ENCODE results near the gene C18orf32.
A peak's percentile ranks its signal among the peaks of the same experiment; 100 is the strongest.
"Not testable (repeated sequence)": the region's sequence is repeated elsewhere in the genome, so short reads cannot be mapped to it uniquely, and the experiment has no call there.

The C18orf32 gene

DNA sequence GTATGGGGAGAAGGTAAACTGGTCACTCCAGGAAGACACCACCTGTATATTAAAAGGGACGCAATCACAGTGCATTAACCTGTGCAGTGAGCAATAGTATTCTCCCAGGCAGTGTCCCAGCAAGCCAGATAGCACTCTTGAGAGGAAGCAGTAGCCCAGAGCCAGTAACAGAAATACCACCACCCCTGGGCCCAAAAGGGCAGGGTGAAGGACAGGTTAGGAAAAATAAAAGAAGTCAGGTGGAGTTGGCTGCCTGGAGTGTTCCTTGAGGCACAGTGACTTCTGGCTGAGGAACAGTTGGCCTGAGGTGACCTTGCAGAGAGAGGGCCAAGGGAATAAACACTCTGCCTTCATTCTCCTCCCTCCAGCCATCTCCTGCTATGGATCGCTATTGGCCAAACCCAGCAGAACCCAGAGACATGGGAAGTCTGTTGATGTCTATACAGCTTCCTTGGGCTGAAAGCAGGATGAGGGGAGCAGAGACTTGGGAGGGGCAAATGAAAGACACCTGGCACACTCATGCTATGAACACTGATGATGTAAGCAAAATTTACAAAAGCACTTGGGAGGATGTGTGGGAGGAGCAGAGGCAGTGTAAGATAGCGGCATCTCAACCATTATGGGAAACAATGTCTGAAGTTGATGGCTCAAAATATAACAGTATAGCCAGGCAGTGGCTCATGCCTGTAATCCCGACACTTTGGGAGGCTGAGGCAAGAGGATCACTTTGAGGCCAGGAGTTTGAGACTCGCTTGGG is 7.5 kb downstream of the C18orf32 start:
- no peak overlapping the region for H3K27ac ChIP-seq (ENCODE audit: low read length)
- H3K4me1 ChIP-seq (ENCODE audit: insufficient read depth, low read length) = peaks cover 3% of the 10 kb centered on the region; the same call in 1 of the 2 replicates
- H3K27me3 ChIP-seq (ENCODE audit: insufficient read depth, low read length, poor library complexity) = no peaks in the 10 kb centered on the region
- TF ChIP-seq, protein P1, sequence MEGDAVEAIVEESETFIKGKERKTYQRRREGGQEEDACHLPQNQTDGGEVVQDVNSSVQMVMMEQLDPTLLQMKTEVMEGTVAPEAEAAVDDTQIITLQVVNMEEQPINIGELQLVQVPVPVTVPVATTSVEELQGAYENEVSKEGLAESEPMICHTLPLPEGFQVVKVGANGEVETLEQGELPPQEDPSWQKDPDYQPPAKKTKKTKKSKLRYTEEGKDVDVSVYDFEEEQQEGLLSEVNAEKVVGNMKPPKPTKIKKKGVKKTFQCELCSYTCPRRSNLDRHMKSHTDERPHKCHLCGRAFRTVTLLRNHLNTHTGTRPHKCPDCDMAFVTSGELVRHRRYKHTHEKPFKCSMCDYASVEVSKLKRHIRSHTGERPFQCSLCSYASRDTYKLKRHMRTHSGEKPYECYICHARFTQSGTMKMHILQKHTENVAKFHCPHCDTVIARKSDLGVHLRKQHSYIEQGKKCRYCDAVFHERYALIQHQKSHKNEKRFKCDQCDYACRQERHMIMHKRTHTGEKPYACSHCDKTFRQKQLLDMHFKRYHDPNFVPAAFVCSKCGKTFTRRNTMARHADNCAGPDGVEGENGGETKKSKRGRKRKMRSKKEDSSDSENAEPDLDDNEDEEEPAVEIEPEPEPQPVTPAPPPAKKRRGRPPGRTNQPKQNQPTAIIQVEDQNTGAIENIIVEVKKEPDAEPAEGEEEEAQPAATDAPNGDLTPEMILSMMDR (IDR thresholded peaks at IDR 0.05; ENCODE audit: borderline replicate concordance, extremely low read depth, low read length, poor library complexity, severe bottlenecking) = no peak
- no peak for TF ChIP-seq EZH2 (IDR thresholded peaks at IDR 0.05; ENCODE audit: borderline replicate concordance, low read depth, low read length, severe bottlenecking)
- H3K4me3 ChIP-seq (ENCODE audit: low read depth in 1 of 2, low read length in 2 of 2) = no peak overlapping the region
- H4K20me1 ChIP-seq (ENCODE audit: insufficient read depth, low read length) = no peaks in the 10 kb centered on the region
- DNase-seq (no peak), ATAC-seq (ENCODE audit: insufficient read depth, low read depth) (no peak; the same call in 2 of the 3 replicates)
- H2AFZ ChIP-seq (ENCODE audit: low read depth, low read length) = no peak overlapping the region
- H3K4me2 ChIP-seq (ENCODE audit: insufficient read depth, low read length) = no peak overlapping the region
- peaks cover 17% of the 10 kb centered on the region for H3K79me2 ChIP-seq (ENCODE audit: insufficient read depth, low read length)
- no peak overlapping the region for H3K9ac ChIP-seq (ENCODE audit: low read depth, low read length)
- H3K9me3 ChIP-seq (ENCODE audit: insufficient read depth, low read length, severe bottlenecking) = no peaks in the 10 kb centered on the region
- peaks cover 44% of the 10 kb centered on the region for H3K36me3 ChIP-seq (ENCODE audit: insufficient read depth, low read length)

- Histone ChIP-seq H3K9me3 (ENCODE audit: insufficient read depth, low read length, severe bottlenecking) (no peaks in the 10 kb centered on the region), H3K36me3 (ENCODE audit: insufficient read depth, low read length) (peaks cover 26% of the 10 kb centered on the region), H3K4me2 (ENCODE audit: insufficient read depth, low read length) (no peak overlapping the region), H3K27ac (ENCODE audit: low read length) (no peak overlapping the region), H3K27me3 (ENCODE audit: insufficient read depth, low read length, poor library complexity) (no peaks in the 10 kb centered on the region), H4K20me1 (ENCODE audit: insufficient read depth, low read length) (no peaks in the 10 kb centered on the region), H2AFZ (ENCODE audit: low read depth, low read length) (no peak overlapping the region), H3K4me1 (ENCODE audit: insufficient read depth, low read length) (no peaks in the 10 kb centered on the region), H3K79me2 (ENCODE audit: insufficient read depth, low read length) (no peaks in the 10 kb centered on the region), H3K4me3 (ENCODE audit: low read depth in 1 of 2, low read length in 2 of 2) (no peak overlapping the region), H3K9ac (ENCODE audit: low read depth, low read length) (no peak overlapping the region)
- DNase-seq = no peak
- no peak for TF ChIP-seq EZH2 (IDR thresholded peaks at IDR 0.05; ENCODE audit: borderline replicate concordance, low read depth, low read length, severe bottlenecking)
- TF ChIP-seq, protein P1 (IDR thresholded peaks at IDR 0.05; ENCODE audit: borderline replicate concordance, extremely low read depth, low read length, poor library complexity, severe bottlenecking) = no peak
- 0 out of 3 replicates have a peak, but pooled peaks have one; percentile 17 for ATAC-seq (ENCODE audit: insufficient read depth, low read depth)
Observed at GRCh38 chr18:49476664-49477411, 10.2 kb downstream of the C18orf32 start.

DNA sequence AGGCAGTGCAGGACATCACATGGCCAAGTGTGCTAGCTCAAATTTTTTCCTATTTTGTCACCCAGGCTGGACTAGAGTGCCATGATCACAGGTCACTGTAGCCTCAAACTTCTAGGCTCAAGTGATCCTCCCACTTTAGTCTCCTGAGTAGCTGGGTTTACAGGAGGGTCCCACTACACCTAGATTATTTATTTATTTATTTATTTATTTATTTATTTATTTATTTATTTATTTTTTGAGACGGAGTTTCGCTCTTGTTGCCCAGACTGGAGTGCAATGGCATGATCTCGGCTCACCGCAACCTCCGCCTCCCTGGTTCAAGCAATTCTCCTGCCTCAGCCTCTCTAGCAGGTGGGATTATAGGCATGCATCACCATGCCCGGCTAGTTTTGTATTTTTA is 12.1 kb downstream of the C18orf32 start:
- H2AFZ ChIP-seq (ENCODE audit: low read depth, low read length); H3K27ac ChIP-seq (ENCODE audit: low read length); ATAC-seq (ENCODE audit: insufficient read depth, low read depth); H3K36me3 ChIP-seq (ENCODE audit: insufficient read depth, low read length); H3K27me3 ChIP-seq (ENCODE audit: insufficient read depth, low read length, poor library complexity); H3K4me1 ChIP-seq (ENCODE audit: insufficient read depth, low read length); H3K9ac ChIP-seq (ENCODE audit: low read depth, low read length); H3K79me2 ChIP-seq (ENCODE audit: insufficient read depth, low read length); H3K9me3 ChIP-seq (ENCODE audit: insufficient read depth, low read length, severe bottlenecking); H4K20me1 ChIP-seq (ENCODE audit: insufficient read depth, low read length); H3K4me2 ChIP-seq (ENCODE audit: insufficient read depth, low read length); H3K4me3 ChIP-seq (ENCODE audit: low read depth in 1 of 2, low read length in 2 of 2); DNase-seq: not testable (repeated sequence)

DNA sequence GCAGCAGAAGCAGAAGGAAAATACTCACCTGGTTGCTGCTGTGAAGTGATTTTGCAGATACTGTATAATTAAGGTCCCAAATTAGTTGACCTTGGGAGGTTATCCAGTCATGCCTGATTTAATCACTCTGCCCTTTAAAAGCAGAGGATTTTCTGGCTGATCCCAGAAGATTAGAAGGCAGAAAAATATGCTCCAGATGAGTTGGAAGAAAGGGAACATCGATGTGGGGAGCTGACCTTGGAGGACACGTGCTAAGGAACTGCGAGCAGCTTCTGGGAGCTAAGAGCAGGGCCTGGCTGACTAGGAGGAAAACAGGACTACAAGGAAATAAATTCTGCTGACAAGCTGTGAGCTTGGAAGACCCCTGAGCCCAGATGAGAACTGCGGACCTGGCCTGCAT is 13.3 kb downstream of the C18orf32 start:
- H3K27me3 ChIP-seq (ENCODE audit: insufficient read depth, low read length, poor library complexity) = no peaks in the 10 kb centered on the region
- H3K9ac ChIP-seq (ENCODE audit: low read depth, low read length) = no peak overlapping the region
- no peaks in the 10 kb centered on the region for H3K79me2 ChIP-seq (ENCODE audit: insufficient read depth, low read length)
- ATAC-seq (ENCODE audit: insufficient read depth, low read depth) = no peak
- DNase-seq = no peak
- no peak for TF ChIP-seq EZH2 (IDR thresholded peaks at IDR 0.05; ENCODE audit: borderline replicate concordance, low read depth, low read length, severe bottlenecking)
- TF ChIP-seq, protein P1 (IDR thresholded peaks at IDR 0.05; ENCODE audit: borderline replicate concordance, extremely low read depth, low read length, poor library complexity, severe bottlenecking) = no peak
- H3K4me3 ChIP-seq (ENCODE audit: low read depth in 1 of 2, low read length in 2 of 2) = no peak overlapping the region
- H3K4me2 ChIP-seq (ENCODE audit: insufficient read depth, low read length) = no peak overlapping the region
- H3K4me1 ChIP-seq (ENCODE audit: insufficient read depth, low read length) = no peaks in the 10 kb centered on the region
- H3K36me3 ChIP-seq (ENCODE audit: insufficient read depth, low read length) = no peaks in the 10 kb centered on the region
- H3K9me3 ChIP-seq (ENCODE audit: insufficient read depth, low read length, severe bottlenecking) = no peaks in the 10 kb centered on the region
- no peaks in the 10 kb centered on the region for H4K20me1 ChIP-seq (ENCODE audit: insufficient read depth, low read length)
- H3K27ac ChIP-seq (ENCODE audit: low read length) = no peak overlapping the region
- H2AFZ ChIP-seq (ENCODE audit: low read depth, low read length) = no peak overlapping the region

Data from DND-41 (cell line).